HG02759 (cell line): Measurements from ENCODE around the gene LTV1.

Experiments used
- ATAC-seq: cut with Tn5 transposase; IDR thresholded peaks from one replicate; pipeline ENCODE4 v1.9.1; 2021; ENCODE audit warnings: mild to moderate bottlenecking, moderate library complexity; ENCODE audit not compliant: unreplicated experiment

The LTV1 gene

DNA sequence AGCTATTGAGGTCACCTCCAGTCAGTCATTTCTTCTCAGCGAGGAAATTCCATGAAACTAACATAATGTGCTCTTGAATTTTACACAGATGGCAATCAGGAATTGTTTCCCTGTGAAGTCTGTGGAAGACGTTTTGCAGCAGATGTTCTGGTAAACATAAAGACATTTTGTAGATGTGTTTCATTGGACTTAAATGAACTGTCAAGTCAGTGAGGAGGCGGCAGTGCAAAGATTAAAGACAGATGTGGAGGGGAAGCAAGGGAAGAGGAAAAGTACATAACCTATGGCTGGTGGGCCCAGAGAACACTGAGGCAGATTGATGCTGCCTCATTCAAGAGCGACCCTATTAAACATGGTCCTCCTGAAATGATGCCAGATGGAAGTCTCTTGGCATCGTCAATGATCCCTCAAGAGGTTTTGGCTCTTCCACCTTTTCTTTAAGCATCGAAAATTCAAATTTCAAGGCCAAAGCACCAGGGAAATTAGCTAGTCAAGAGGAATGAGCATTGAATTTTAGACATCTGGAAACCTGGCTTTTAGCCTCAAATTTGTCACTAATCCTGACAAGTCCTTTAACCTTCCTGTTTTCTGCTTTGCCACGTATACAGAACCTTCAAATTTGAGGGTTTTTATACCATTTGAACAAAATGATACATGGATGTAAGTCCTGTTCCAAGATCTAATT lies 41.2 kb downstream of the LTV1 start:
- no peak for ATAC-seq

DNA sequence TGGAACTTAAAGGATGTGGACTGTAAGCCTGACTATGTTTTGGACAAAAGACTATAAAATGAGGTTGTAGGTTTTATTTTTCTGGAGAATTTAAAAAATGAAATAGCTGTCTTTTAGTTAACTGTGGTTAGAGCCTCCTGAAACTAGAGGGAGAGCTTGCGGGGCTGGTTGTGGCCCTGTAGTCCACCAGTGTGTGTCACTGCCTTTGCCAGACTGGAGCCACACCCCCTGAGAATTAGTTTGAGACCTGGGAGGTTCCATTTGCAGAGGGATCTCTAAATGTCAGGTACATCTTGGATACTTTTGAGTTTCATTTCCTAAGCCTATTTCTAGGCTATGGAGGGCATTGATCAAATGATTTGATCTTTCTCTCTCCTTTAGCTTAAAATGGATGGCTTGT lies 42.0 kb downstream of the LTV1 start:
- ATAC-seq, result no peak

DNA sequence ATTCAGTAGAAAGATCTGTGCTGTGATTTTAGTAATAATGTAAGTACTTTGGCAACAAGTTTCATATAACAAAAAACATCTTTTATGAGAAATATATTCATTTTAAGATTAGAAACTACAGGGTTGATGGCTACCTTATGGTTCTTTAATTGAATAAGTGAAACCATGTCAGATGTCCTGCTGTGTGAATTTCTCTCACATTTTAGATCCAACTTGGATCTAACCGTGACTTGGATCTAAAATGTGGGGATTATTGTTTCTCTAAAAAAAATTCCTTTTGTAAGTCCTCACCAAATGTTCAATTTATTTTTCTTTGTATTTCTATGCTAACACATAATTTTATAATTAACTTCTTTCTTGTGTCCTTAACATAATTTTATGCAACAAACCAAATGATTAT lies 51.5 kb downstream of the LTV1 start:
- ATAC-seq, result no peak

DNA sequence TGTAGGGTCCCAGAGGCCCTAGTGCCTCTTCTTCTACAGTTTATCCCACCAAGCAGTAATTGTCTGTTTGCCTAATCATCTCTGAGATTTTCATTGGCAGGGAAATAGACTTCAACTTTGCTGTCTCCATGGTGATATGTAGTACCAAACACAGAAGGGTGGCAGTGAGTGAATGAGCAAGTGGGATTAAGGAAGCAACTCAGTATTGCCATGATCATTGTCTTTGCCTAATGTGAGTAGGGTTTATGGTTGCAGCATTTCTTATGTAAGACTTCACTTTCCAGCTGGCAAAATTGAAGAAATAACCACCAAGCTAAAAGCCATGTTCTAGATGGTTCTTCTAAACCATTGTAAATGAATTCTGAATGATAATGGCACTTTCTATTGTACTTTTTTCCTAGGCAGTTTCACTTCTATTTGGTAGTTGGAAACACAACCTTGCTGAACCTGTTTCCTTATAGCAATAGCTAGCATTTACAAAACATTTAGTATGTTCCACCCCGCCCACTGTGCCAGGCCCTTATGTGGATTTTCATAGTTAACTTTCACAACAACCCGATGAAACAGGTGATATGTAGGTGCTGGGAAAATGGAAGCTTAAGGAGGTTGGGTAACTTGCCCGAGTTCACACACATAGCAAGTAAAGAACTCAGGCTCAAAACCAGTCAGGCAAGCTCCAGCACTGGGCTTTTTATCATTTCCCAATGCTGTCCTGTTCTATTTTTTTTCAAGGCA lies 53.2 kb downstream of the LTV1 start:
- no peak for ATAC-seq

DNA sequence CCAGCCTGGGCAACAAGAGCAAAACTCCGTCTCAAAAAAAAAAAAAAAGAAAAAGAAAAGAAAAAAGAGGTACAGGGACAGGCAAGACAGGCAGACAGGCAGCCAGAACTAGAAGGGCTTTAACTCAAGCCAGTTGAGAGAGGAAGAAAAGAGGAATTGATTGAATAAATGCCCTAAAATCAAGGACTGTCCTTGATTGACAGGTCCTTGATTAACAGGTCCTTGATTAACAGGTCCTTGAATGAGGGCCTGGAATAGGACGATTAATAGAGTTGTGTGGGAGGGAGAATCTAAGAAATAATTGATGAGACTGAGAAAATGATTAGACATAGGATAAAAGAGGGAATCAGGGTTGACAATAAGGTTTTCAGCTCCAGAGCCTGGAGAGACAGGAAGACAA lies 57.2 kb downstream of the LTV1 start:
- ATAC-seq, result no peak

DNA sequence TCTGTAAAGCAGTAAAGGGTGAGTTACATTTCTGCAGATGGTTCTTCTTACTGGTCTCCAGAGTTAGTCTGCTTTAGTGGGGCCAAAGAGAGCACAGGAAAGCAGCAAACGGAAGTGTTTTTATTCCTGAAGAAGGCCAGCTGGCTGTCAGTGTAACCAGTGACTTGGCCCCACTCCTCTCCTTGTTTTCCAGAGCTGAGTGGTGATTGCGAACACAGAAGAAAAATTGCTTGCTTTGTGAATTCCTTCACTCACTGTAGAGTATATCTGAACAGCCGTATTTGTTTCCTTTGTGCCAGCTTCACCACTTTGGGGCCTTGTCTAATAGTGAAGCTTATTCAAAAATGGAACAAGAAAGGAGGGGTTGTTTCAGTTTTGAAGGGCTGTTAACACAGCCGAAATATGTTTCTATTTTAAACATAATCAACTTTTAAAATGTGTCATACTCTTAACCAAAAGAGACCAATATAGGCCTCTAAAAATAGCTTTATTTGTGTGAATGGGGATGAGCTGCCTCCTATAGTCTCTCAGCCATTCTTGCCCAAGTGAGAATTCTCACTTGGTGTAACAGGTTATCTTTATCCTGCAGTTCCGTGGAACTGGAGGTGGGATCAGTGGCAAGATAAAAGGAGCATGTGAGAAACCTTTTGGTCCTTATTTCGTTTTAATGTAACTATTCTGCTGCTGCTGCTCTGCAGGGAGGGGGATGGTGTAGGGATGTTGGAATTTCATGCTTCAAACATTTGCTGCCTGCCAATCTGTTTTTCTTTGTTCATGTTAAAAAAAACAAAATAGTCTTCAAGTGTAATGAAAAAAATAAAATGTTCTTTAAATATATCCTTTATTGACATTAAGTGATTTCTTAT lies 59.0 kb downstream of the LTV1 start:
- ATAC-seq, result peak; percentile 96

DNA sequence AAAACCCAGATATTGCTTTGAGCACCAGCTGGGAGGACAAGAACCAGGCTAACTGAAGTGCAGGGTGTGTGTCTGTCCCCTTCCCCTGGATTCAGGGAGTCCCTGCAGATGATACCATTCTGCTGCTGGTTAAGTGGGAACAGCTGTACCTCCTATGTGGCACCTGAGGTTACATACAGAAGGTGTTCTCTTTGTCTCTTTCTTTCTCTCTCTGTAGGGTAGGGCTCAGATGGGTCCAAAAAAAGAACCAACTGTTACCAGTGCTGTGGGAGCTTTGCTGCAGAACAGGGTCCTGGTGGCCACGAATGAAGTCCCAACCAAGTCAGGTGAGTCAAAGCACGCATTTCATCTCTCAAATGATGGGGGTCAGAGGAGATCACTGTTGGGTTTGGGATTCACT lies 59.7 kb downstream of the LTV1 start:
- no peak for ATAC-seq

DNA sequence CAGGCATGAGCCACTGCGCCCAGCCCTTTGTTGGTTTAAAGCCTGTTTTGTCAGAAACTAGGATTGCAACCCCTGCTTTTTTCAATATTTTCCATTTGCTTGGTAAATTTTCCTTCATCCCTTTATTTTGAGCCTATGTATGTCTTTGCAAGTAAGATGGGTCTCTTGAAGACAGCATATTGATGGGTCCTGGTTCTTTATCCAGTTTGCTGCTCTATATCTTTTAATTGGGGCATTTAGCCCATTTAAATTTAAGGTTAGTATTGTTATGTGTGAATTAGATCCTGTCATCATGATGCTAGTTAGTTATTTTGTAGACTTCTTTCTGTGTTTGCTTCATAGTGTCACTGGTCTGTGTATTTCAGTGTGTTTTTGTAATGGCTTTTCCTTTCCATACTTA lies 67.9 kb downstream of the LTV1 start:
- ATAC-seq, result no peak

DNA sequence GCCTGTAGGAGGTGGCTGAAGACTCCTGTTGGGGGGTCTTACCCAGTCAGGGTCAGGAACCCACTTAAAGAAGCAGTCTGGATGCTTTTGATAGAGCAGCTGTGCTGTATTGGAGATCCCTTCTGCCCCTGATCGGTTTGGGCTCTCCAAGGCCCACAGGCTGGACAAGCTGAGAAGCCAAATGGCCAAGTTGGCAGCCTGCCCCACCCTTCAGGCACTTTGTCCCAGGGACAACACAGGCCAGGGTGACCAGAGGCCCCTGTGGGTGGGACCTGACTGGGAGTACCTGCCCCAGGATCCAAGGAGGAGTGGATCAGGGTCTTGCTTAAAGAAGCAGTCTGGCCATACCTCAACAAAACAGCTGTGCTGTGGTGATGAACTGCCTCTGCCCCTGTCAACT lies 69.5 kb downstream of the LTV1 start:
- ATAC-seq, result no peak
